Measurements from ENCODE around the gene RIOK1. TPM values are rescaled to one million over a fixed set of nuclear protein-coding genes. Genes with fewer than 3 reads are reported as not detected.
"Not testable (repeated sequence)": the region's sequence is repeated elsewhere in the genome, so short reads cannot be mapped to it uniquely, and the experiment has no call there.

Gene RIOK1
- total RNA-seq, 4 donors from 2014 or later, result 11.1 to 21.0 (median 13.5) TPM

DNA sequence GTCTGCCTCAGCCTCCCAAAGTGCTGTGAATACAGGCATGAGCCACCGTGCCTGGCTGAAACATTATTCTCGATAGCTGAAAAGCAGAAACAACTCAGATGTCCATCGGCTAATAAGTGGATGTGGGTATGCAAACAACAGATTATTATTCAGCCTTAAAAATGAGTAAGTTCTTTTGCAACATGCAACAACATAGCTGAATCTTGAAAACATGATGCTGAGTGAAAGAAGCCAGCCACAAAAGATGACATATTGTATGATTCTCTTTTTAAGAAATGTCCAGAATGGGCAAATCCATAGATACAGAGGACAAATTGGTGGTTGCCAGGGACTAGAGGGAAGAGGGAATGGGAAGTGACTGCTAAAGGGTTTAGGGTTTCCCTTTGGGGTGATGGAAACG lies 61.7 kb downstream of the RIOK1 start:
- ATAC-seq, result no peak
- no peak overlapping the region for H3K27ac ChIP-seq
- H3K27me3 ChIP-seq, result peaks cover 6% of the 10 kb centered on the region
- H3K4me3 ChIP-seq, result no peak overlapping the region
- no peaks in the 10 kb centered on the region for H3K36me3 ChIP-seq
- no peaks in the 10 kb centered on the region for H3K9me3 ChIP-seq
- no peaks in the 10 kb centered on the region for H3K4me1 ChIP-seq
- TF ChIP-seq, protein P1, sequence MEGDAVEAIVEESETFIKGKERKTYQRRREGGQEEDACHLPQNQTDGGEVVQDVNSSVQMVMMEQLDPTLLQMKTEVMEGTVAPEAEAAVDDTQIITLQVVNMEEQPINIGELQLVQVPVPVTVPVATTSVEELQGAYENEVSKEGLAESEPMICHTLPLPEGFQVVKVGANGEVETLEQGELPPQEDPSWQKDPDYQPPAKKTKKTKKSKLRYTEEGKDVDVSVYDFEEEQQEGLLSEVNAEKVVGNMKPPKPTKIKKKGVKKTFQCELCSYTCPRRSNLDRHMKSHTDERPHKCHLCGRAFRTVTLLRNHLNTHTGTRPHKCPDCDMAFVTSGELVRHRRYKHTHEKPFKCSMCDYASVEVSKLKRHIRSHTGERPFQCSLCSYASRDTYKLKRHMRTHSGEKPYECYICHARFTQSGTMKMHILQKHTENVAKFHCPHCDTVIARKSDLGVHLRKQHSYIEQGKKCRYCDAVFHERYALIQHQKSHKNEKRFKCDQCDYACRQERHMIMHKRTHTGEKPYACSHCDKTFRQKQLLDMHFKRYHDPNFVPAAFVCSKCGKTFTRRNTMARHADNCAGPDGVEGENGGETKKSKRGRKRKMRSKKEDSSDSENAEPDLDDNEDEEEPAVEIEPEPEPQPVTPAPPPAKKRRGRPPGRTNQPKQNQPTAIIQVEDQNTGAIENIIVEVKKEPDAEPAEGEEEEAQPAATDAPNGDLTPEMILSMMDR (IDR thresholded peaks at IDR 0.05), result no peak
- TF ChIP-seq EP300 (IDR thresholded peaks at IDR 0.05) (no peak), POLR2A (IDR thresholded peaks at IDR 0.05) (no peak), POLR2AphosphoS5 (IDR thresholded peaks at IDR 0.05) (no peak)
- 43 to 59% methylated on average over 2 to 4 of the region's 4 CpGs for WGBS, 2 donors (ENCODE audit: low coverage in 1 of 2)

DNA sequence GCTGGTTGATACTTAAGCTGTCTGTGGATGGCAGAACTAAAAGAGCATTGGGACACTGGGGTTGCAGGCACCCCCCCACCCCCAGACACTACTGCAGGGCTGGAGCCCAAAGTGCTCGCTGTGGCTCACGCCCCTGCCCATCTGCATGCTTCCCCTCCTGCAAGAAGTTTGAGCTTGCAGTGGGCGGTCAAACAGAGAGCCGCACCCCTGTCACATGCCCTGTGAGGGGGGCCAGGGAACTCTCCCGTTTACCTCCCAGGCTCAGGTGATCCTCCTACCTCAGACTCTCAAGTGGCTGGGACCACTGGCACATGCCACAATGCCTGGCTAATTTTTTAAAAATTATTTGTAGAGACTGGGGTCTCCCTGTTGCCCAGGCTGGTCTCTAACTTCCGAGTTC lies 63.3 kb downstream of the RIOK1 start:
- 79 to 100% methylated on average over 1 to 6 of the region's 6 CpGs for WGBS, 2 donors (ENCODE audit: low coverage in 1 of 2)
- ATAC-seq, result no peak

DNA sequence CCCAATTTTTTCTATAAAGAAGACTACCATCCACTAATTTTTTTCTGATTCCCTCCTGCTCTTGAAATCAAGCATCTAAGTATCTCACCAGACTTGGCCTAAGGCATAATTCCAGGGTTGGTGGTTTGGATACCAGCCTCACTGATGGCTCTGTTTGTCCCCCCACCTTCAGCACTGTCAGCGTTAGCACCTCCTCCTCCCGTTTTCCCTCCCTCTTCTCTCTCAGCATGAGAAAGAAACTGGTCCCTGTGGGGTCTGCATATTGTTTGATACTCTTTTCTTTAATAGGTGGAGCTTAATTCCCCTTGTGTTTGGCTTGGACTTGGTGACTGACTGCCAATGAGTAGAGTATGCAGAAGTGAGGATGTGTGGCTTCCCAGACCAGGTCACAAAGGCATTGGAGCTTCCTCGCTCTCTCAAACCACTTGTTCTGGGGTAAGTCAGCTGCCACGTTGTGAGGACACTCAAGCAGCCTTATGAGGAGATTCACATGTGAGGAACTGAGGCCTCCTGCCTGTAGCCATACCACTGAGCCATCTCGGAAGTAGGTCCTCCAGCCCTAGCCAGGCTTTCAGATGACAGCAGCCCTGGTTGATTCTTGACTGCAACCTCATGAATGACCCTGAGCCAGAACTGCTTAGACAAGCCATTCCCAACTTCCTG lies 65.2 kb downstream of the RIOK1 start:
- Histone ChIP-seq H3K4me3 (no peak overlapping the region), H3K4me1 (no peaks in the 10 kb centered on the region), H3K27ac (no peak overlapping the region), H3K27me3 (peaks cover 18% of the 10 kb centered on the region), H3K9me3 (no peaks in the 10 kb centered on the region), H3K36me3 (no peaks in the 10 kb centered on the region)
- WGBS, 2 donors (ENCODE audit: low coverage in 1 of 2), result 47 to 64% methylated on average over 2 to 3 of the region's 5 CpGs
- no peak for ATAC-seq
- TF ChIP-seq EP300 (IDR thresholded peaks at IDR 0.05), result no peak

More for the DNA sequence above, 63.3 kb downstream of the RIOK1 start:
- H3K36me3 ChIP-seq, result no peaks in the 10 kb centered on the region
- no peaks in the 10 kb centered on the region for H3K4me1 ChIP-seq
- H3K9me3 ChIP-seq, result no peaks in the 10 kb centered on the region
- no peak overlapping the region for H3K27ac ChIP-seq
- TF ChIP-seq POLR2A (IDR thresholded peaks at IDR 0.05) (no peak), POLR2AphosphoS5 (IDR thresholded peaks at IDR 0.05) (no peak), EP300 (IDR thresholded peaks at IDR 0.05) (no peak)
- TF ChIP-seq, protein P1 (IDR thresholded peaks at IDR 0.05), result no peak
- H3K27me3 ChIP-seq, result peaks cover 11% of the 10 kb centered on the region
- H3K4me3 ChIP-seq, result no peak overlapping the region

DNA sequence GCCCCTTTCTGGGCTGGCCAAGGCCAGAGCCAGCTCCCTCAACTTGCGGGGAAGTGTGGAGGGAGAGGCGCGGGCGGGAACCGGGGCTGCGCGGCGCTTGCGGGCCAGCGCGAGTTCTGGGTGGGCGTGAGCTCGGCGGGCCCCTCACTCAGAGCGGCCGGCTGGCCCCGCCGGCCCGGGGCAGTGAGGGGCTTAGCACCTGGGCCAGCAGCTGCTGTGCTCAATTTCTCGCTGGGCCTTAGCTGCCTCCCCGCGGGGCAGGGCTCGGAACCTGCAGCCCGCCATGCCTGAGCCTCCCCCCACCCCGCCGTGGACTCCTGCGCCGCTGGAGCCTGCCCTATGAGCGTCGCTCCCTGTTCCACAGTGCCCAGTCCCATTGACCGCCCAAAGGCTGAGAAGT lies 66.7 kb downstream of the RIOK1 start:
- no CpG with 5 or more reads among the region's 31 CpGs for WGBS, 2 donors (ENCODE audit: low coverage in 1 of 2)
- not testable (repeated sequence) for H3K27ac ChIP-seq, H3K4me3 ChIP-seq, H3K9me3 ChIP-seq, H3K4me1 ChIP-seq, ATAC-seq, H3K36me3 ChIP-seq
- H3K27me3 ChIP-seq, result peaks cover 18% of the 10 kb centered on the region

DNA sequence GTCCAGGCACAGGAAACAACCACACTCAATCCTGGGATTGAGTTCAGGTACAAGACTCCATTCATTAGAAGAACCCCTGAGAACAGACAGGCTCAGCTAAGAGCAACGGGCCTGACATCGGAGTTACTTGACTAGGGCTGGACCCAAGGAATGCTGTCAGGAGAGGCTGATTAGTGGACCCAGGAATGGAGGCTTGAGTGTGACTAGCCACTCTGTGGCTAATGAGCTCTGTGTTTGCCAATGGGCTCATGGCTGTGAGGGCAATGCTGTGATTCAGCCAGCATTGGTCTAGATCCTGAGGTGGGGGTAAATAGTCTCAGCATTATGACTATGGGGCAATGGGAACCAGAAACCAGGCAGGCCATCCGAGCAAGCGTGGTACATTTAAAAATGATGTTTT lies 71.8 kb downstream of the RIOK1 start:
- H3K9me3 ChIP-seq, result no peaks in the 10 kb centered on the region
- no peak overlapping the region for H3K27ac ChIP-seq
- TF ChIP-seq, protein P1 (IDR thresholded peaks at IDR 0.05), result no peak
- no peak for TF ChIP-seq POLR2AphosphoS5 (IDR thresholded peaks at IDR 0.05)
- no peak for TF ChIP-seq POLR2A (IDR thresholded peaks at IDR 0.05)
- no peak for TF ChIP-seq EP300 (IDR thresholded peaks at IDR 0.05)
- ATAC-seq, result no peak
- no peak overlapping the region for H3K4me3 ChIP-seq
- peaks cover 14% of the 10 kb centered on the region for H3K27me3 ChIP-seq
- no peaks in the 10 kb centered on the region for H3K4me1 ChIP-seq
- 80 to 86% methylated on average over 4 of the region's 4 CpGs for WGBS, 2 donors (ENCODE audit: low coverage in 1 of 2)
- no peaks in the 10 kb centered on the region for H3K36me3 ChIP-seq

DNA sequence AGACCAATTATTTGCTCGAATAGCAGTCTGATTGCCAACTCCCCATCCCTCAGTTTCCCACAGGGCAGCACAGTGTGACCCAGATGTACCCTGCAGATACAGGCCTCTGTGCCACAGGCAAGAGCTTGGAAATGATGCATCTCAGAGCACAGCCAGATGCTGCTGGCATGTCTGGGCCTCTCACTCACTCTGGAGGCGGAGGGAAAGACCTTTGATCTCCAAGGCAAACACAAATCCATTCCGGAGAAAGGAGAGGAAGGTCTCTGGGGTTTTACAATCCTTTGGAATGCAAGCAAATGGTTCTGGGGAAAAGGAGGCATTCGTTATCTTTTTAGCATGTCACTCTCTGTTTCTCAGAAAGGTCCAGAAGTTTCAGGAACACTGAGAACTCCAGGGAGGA lies 74.2 kb downstream of the RIOK1 start:
- no peak overlapping the region for H3K27ac ChIP-seq
- H3K9me3 ChIP-seq, result no peaks in the 10 kb centered on the region
- WGBS, 2 donors (ENCODE audit: low coverage in 1 of 2), result 11% methylated on average over 3 of the region's 4 CpGs; no CpG with 5 or more reads in 1 of the 2 donors
- H3K4me3 ChIP-seq, result no peak overlapping the region
- H3K27me3 ChIP-seq, result no peaks in the 10 kb centered on the region
- H3K4me1 ChIP-seq, result no peaks in the 10 kb centered on the region
- TF ChIP-seq, protein P1 (IDR thresholded peaks at IDR 0.05), result no peak
- TF ChIP-seq POLR2AphosphoS5 (IDR thresholded peaks at IDR 0.05) (no peak), POLR2A (IDR thresholded peaks at IDR 0.05) (no peak), EP300 (IDR thresholded peaks at IDR 0.05) (no peak)
- no peak for ATAC-seq
- H3K36me3 ChIP-seq, result no peaks in the 10 kb centered on the region
